Pancreas (tissue), 10 donors: ENCODE results near the gene KIAA0930. TPM values are rescaled to one million over a fixed set of nuclear protein-coding genes. Genes with fewer than 3 reads are reported as not detected.

ENCODE experiments used
- ATAC-seq, 4 donors: fragments of 200-7000 bp; cut with Tn5 transposase; one replicate each; pipeline versions ENCODE4 v1.8.0 to v1.9.1; 2020; ENCODE audit warnings: mild to moderate bottlenecking in 4 of 4, moderate library complexity in 4 of 4
- DNase-seq, 6 donors: peaks; one replicate each; pipeline ENCODE4 v3.0.0-alpha.2; 2020
- FAIRE-seq: peaks from 2 replicates; lab custom pipeline; 2012; peaks lifted over from hg19 to GRCh38; lab: Jason Lieb, UNC
- H3K27ac ChIP-seq, 4 donors: fragments of 200-600 bp; sonication (generic); 1 replicate in 3 of 4; 2 replicates in 1 of 4; pipeline versions ENCODE4 v1.5.0 to v1.8.0; 2020
- H3K27me3 ChIP-seq, 4 donors: fragments of 200-600 bp; one replicate each; pipeline ENCODE4 v1.8.0; 2021
- H3K36me3 ChIP-seq, 3 donors: fragments of 200-600 bp; sonication (generic) in 1 of 3; one replicate each; pipeline versions ENCODE4 v1.5.0 to v1.8.0; 2020 to 2021
- H3K4me1 ChIP-seq, 3 donors: fragments of 200-600 bp; one replicate each; pipeline ENCODE4 v1.8.0; 2021
- H3K4me3 ChIP-seq, 4 donors: fragments of 200-600 bp; sonication (generic) in 2 of 4; one replicate each; pipeline versions ENCODE4 v1.5.0 to v1.8.0; 2020 to 2021
- H3K9me3 ChIP-seq, 4 donors: fragments of 200-600 bp; one replicate each; pipeline ENCODE4 v1.8.0; 2021
- CTCF ChIP-seq, 4 donors: fragments of 200-600 bp; sonication (generic) in 3 of 4; IDR thresholded peaks; one replicate each; pipeline versions ENCODE4 v1.5.0 to v1.8.0; 2021; ENCODE audit warnings: antibody characterized with exemption in 4 of 4
- WGBS, 2 donors: extraction: QIAGEN DNeasy Blood & Tissue Kit; methylation state at CpG; one replicate each; pipeline ENCODE4 v1.1.7; 2013; 5-methylcytosine and 5-hydroxymethylcytosine counted together
- intact Hi-C, 3 donors: fragments of 100-400 bp; cut with DNase I; formaldehyde crosslinking; loops; one replicate each; pipeline versions ENCODE4 v1.11.1 to v1.14.2; 2022
- polyA plus RNA-seq, 2 donors: library from polyadenylated mRNA; stranded (reverse); fragments of 200-250 nt; gene quantifications; one replicate each; pipeline ENCODE4 v1.2.3, GENCODE V29; 2013
- total RNA-seq, 6 donors: library from RNA; stranded (reverse); fragmentation: NEBNext Ultra II Directional in 4 of 6; extraction: Animal tissue kit (Norgen Biotek cat#: 25700) in 4 of 6; gene quantifications; one replicate each; pipeline versions ENCODE4 v1.2.1 to v1.2.4, GENCODE V29; 2021 to 2023
- donor health status: healthy with polysubstance abuse.
- donor health status: DM: no; HTN: no; CAD: no; lungs with moderate emphysema.
- donor health status: DM: no; HTN: no; CAD: no.
- donor health status: control.
- donor health status: control.
- donor health status: Bipolar disorder and iron deficiency.
- donor health status: DM: yes; HTN: yes; CAD: no.
- donor health status: DM: no; HTN: no; CAD: no.
- donor health status: DM: no; HTN: no; CAD: no.
- donor health status: DM: yes; HTN: yes; CAD: no.

The KIAA0930 gene
- total and polyA plus RNA-seq, 8 donors = 14.6 to 36.8 (median 20.0) TPM

GRCh38 chr22:45239681-45240051 is 1.0 kb downstream of the KIAA0930 start:
- DNase-seq = no peak
- peak overlapping the region; percentile 44 to 71 (median 62) for H3K4me3 ChIP-seq
- no peaks in the 10 kb centered on the region for H3K27me3 ChIP-seq
- WGBS, 2 donors = 57 to 61% methylated on average over 8 of the region's 8 CpGs
- H3K9me3 ChIP-seq = no peaks in the 10 kb centered on the region
- no peaks in the 10 kb centered on the region for H3K36me3 ChIP-seq
- no peak for ATAC-seq
- no peak for FAIRE-seq
- intact Hi-C loops = no loop called here
- H3K27ac ChIP-seq = no peak overlapping the region
- peaks cover 6 to 13% (median 9%) of the 10 kb centered on the region in 3 donors for H3K4me1 ChIP-seq
- no peak for TF ChIP-seq CTCF (IDR thresholded peaks at IDR 0.05)

- H3K36me3 ChIP-seq = no peaks in the 10 kb centered on the region
- no peak for TF ChIP-seq CTCF (IDR thresholded peaks at IDR 0.05)
- FAIRE-seq (no peak), ATAC-seq (no peak), DNase-seq (peak in 1 of 6 donors; percentile 33)
- peak overlapping the region in 1 of 4 donors; percentile 71 for H3K4me3 ChIP-seq
- 77 to 83% methylated on average over 6 of the region's 6 CpGs for WGBS, 2 donors
- H3K27ac ChIP-seq = no peak overlapping the region
- no peaks in the 10 kb centered on the region for H3K9me3 ChIP-seq
- no peaks in the 10 kb centered on the region for H3K27me3 ChIP-seq
- intact Hi-C loops = no loop called here
- H3K4me1 ChIP-seq = peaks cover 6 to 13% (median 9%) of the 10 kb centered on the region in 3 donors
These were observed 1.6 kb downstream of the KIAA0930 start for GRCh38 chr22:45238957-45239680.

- 92% methylated on average over 18 of the region's 18 CpGs for WGBS, 2 donors
- FAIRE-seq = no peak
- Histone ChIP-seq H3K27ac (no peak overlapping the region), H3K4me1 (peaks cover 6 to 9% (median 9%) of the 10 kb centered on the region in 3 donors), H3K27me3 (no peaks in the 10 kb centered on the region), H3K36me3 (no peaks in the 10 kb centered on the region), H3K9me3 (no peaks in the 10 kb centered on the region), H3K4me3 (no peak overlapping the region)
- intact Hi-C loops = no loop called here
- DNase-seq = no peak
- TF ChIP-seq CTCF (IDR thresholded peaks at IDR 0.05) = no peak
- ATAC-seq = no peak
These were observed 2.4 kb downstream of the KIAA0930 start for GRCh38 chr22:45238076-45238956.

- no peak for DNase-seq
- no peak for FAIRE-seq
- Histone ChIP-seq H3K27ac (no peak overlapping the region), H3K9me3 (no peaks in the 10 kb centered on the region), H3K27me3 (no peaks in the 10 kb centered on the region), H3K4me3 (no peak overlapping the region), H3K4me1 (peaks cover 0 to 6% (median under 1%) of the 10 kb centered on the region in 3 donors), H3K36me3 (no peaks in the 10 kb centered on the region)
- WGBS, 2 donors = 90 to 91% methylated on average over 15 of the region's 15 CpGs
- intact Hi-C loops = no loop called here
- ATAC-seq = no peak
- no peak for TF ChIP-seq CTCF (IDR thresholded peaks at IDR 0.05)
These were observed 3.4 kb downstream of the KIAA0930 start for GRCh38 chr22:45237065-45237990.
